K562 (cell line): ENCODE measurements around the gene RPUSD2. TPM values are rescaled to one million over a fixed set of nuclear protein-coding genes. Genes with fewer than 3 reads are reported as not detected.

Experiments used
- ATAC-seq: fragments of 200-7000 bp; cut with Tn5 transposase; 3 replicates; pipeline ENCODE4 v1.9.1; 2020; ENCODE audit warnings: moderate library complexity
- BruUV-seq: library from RNA; stranded (reverse); fragments of 400-500 nt; replicated peaks from 2 replicates; lab custom pipeline; 2021; lab: Mats Ljungman, UMichigan
- CTCF ChIA-PET: fragments of 300-600 bp; formaldehyde crosslinking; extraction: SDS; loops from one replicate; lab custom pipeline; 2021; ENCODE audit warnings: low intra/inter-chr PET ratio; lab: Yijun Ruan, JAX
- POLR2A ChIA-PET: fragments of 300-600, 350-650 bp; sonication (Branson Sonifier 250); formaldehyde crosslinking; extraction: SDS; loops from one replicate; lab custom pipeline; 2021; ENCODE audit warnings: antibody characterized with exemption, inconsistent platforms; lab: Yijun Ruan, JAX
- DNase-seq, 4 experiments: peaks; one replicate each; pipeline versions ENCODE4 v3.0.0 to v3.0.0-alpha.2; 2011 to 2018; ENCODE audit warnings: low spot score in 3 of 4, mixed read lengths in 3 of 4; ENCODE audit errors: extremely low read depth in 1 of 4
- FAIRE-seq: peaks from 2 replicates; lab custom pipeline; 2011; peaks lifted over from hg19 to GRCh38; lab: Jason Lieb, UNC
- H2AFZ ChIP-seq: 2 replicates; pipeline ENCODE4 v1.6.0; 2011; ENCODE audit warnings: low read depth, low read length, control low read depth, inconsistent platforms
- H3K27ac ChIP-seq: fragments of 200-600 bp; 3 replicates; pipeline ENCODE4 v1.8.0; 2011; ENCODE audit warnings: low read depth, mild to moderate bottlenecking, control low read depth, inconsistent platforms, low read length, moderate library complexity, mixed read lengths; ENCODE audit errors: extremely low read depth
- H3K27me3 ChIP-seq, 2 experiments: fragments of 300-600 bp in 1 of 2; 2 replicates in 1 of 2; 3 replicates in 1 of 2; pipeline versions ENCODE4 v1.6.0 to v1.8.0; 2011; ENCODE audit warnings: inconsistent platforms in 2 of 2, low read length in 2 of 2, mild to moderate bottlenecking in 1 of 2, mixed read lengths in 1 of 2, moderate library complexity in 1 of 2; ENCODE audit not compliant: control insufficient read depth in 2 of 2, insufficient read depth in 2 of 2
- H3K36me3 ChIP-seq: fragments of 300-600 bp; 3 replicates; pipeline ENCODE4 v1.8.0; 2011; ENCODE audit warnings: mild to moderate bottlenecking, low read length, inconsistent platforms; ENCODE audit not compliant: control insufficient read depth, insufficient read depth
- H3K4me1 ChIP-seq, 2 experiments: fragments of 200-600 bp in 1 of 2; replicated peaks in 1 of 2; 2 replicates in 1 of 2; 3 replicates in 1 of 2; pipeline versions ENCODE4 v1.5.1 to v1.8.0; 2011; ENCODE audit warnings: inconsistent platforms in 2 of 2, low read length in 2 of 2, mild to moderate bottlenecking in 1 of 2, mixed read lengths in 1 of 2, moderate library complexity in 1 of 2; ENCODE audit not compliant: control insufficient read depth in 2 of 2, insufficient read depth in 2 of 2
- H3K4me2 ChIP-seq: 2 replicates; pipeline ENCODE4 v1.6.1; 2011; ENCODE audit warnings: low read length, control low read depth, inconsistent platforms, mixed read lengths; ENCODE audit not compliant: insufficient read depth
- H3K4me3 ChIP-seq: fragments of 200-600 bp; sonication (generic), shearing (Covaris generic); 2 replicates; pipeline ENCODE4 v1.5.1; 2016; ENCODE audit warnings: control low read depth, inconsistent platforms
- H3K79me2 ChIP-seq: fragments of 200-600 bp; 3 replicates; pipeline ENCODE4 v1.8.0; 2011; ENCODE audit warnings: low read length, inconsistent platforms; ENCODE audit not compliant: control insufficient read depth, insufficient read depth
- H3K9ac ChIP-seq, 2 experiments: 2 replicates each; pipeline versions ENCODE4 v1.6.0 to v1.6.1; 2011; ENCODE audit warnings: low read depth in 2 of 2, low read length in 2 of 2, control low read depth in 1 of 2, inconsistent platforms in 1 of 2, mild to moderate bottlenecking in 1 of 2, mixed read lengths in 1 of 2; ENCODE audit not compliant: insufficient read depth in 1 of 2
- H3K9me1 ChIP-seq: one replicate; pipeline ENCODE4 v1.6.0; 2011; ENCODE audit warnings: inconsistent platforms, mild to moderate bottlenecking, low read length, moderate library complexity; ENCODE audit not compliant: control insufficient read depth, insufficient read depth
- H3K9me3 ChIP-seq: replicated peaks from 2 replicates; pipeline ENCODE4 v1.5.1; 2011; ENCODE audit warnings: low read depth, low read length, inconsistent platforms; ENCODE audit not compliant: control insufficient read depth, insufficient read depth
- H4K20me1 ChIP-seq: replicated peaks from 2 replicates; pipeline ENCODE4 v1.6.1; 2011; ENCODE audit warnings: low read length, inconsistent platforms, mixed read lengths; ENCODE audit not compliant: control insufficient read depth, insufficient read depth
- POLR2A ChIP-seq: fragments of 450-650 bp; conservative IDR thresholded peaks from 2 replicates; pipeline ENCODE4 v1.6.1; 2016
- ZBTB1 ChIP-seq: sonication (generic); formaldehyde crosslinking; IDR thresholded peaks from 2 replicates; pipeline ENCODE4 v1.8.1; 2023; ENCODE audit warnings: missing genetic modification reagents, low read depth, mild to moderate bottlenecking, borderline replicate concordance
- ZNF644 ChIP-seq: fragments of 200-800 bp; sonication (Bioruptor generic); IDR thresholded peaks from 2 replicates; pipeline ENCODE4 v1.6.1; 2016; ENCODE audit warnings: low read depth, missing genetic modification characterization, missing compliant biosample characterization
- WGBS: fragments of 100-300 bp; shearing (Covaris generic); methylation state at CpG from one replicate; pipeline ENCODE4 v1.1.6; 2016; ENCODE audit warnings: low coverage, mixed read lengths; ENCODE audit not compliant: insufficient coverage; ENCODE audit errors: missing lambda C conversion rate; 5-methylcytosine and 5-hydroxymethylcytosine counted together
- in situ Hi-C: fragments of 300-500 bp; cut with MboI; formaldehyde crosslinking; loops from 4 replicates; pipeline ENCODE4 v1.15.0; 2018; ENCODE audit warnings: inconsistent platforms, mixed read lengths
- intact Hi-C: fragments of 100-400 bp; cut with micrococcal nuclease; formaldehyde crosslinking; loops from 2 replicates; pipeline ENCODE4 v1.14.2; 2022
- polyA plus RNA-seq, 8 experiments: library from polyadenylated mRNA; depleted of rRNA in 4 of 8; stranded (reverse) in 5 of 8; unstranded in 3 of 8; fragments of >200 nt; fragmentation: Nextera tagmentation in 2 of 8; fragmentation: Illumina TruSeq in 1 of 8; extraction: Ambion mirVana in 2 of 8; extraction: Trizol in 1 of 8; gene quantifications; 2 replicates each; pipeline versions ENCODE4 v1.2.1 to v1.2.3, GENCODE V29; 2011 to 2014; ENCODE audit warnings: inconsistent platforms in 1 of 8, missing spikeins in 1 of 8
- total RNA-seq, 7 experiments: library from RNA; depleted of rRNA in 6 of 7; stranded (reverse); fragments of >200 nt in 6 of 7; fragmentation: Illumina TruSeq in 2 of 7; extraction: Trizol in 2 of 7; gene quantifications; 2 replicates each; pipeline versions ENCODE4 v1.2.1 to v1.2.3, GENCODE V29; 2011 to 2021; ENCODE audit warnings: low replicate concordance in 1 of 7
- TF ChIP-seq, protein P1 (sequence below): fragments of 450-650 bp; conservative IDR thresholded peaks from 2 replicates; pipeline ENCODE4 v1.6.1; 2016; ENCODE audit warnings: missing genetic modification characterization, low read depth, mild to moderate bottlenecking, missing compliant biosample characterization, moderate library complexity
- TF ChIP-seq, protein P2 (sequence below): fragments of 150-350 bp; conservative IDR thresholded peaks from 2 replicates; pipeline ENCODE4 v1.6.1; 2014; ENCODE audit warnings: low read length

Gene RPUSD2
- total and polyA plus RNA-seq, 9 of the 15 experiments (the other 6 are each of a cell fraction or from before 2014, with no cell fraction given): 3.7 to 30.2 (median 14.3) TPM

DNA sequence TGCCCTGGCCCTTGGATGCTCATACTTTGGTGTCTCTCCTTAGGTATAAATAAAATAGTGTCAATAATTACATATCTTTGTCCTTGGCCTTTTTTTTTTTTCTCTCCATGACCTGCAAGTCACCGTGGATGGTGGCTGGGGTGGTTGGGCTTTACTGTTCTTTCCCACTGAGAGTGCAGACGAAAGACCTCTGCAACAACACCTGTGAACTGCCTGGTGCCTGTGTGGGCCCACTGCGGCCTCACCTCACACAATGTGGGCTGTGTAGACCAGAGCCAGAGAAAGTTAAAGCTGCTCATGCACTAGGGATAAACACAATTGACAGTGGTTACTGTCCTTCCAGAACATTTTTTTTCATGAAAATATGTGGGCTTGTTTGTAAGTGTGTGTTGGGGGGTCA lies 43.2 kb upstream of the RPUSD2 start:
- in situ Hi-C loops: no loop called here
- no peak for ATAC-seq
- H3K4me1 ChIP-seq: peaks cover 0 to 4% of the 10 kb centered on the region in 2 experiments; a peak in 3 of 5 replicates
- no peak overlapping the region for H2AFZ ChIP-seq
- H3K36me3 ChIP-seq: no peaks in the 10 kb centered on the region
- 44% methylated on average over 3 of the region's 3 CpGs for WGBS
- no peaks in the 10 kb centered on the region for H3K9me3 ChIP-seq
- no peaks in the 10 kb centered on the region for H3K9me1 ChIP-seq
- TF ChIP-seq POLR2A (no peak), ZNF644 (no peak), ZBTB1 (CRISPR knock-in tag) (no peak)
- TF ChIP-seq, protein P1, sequence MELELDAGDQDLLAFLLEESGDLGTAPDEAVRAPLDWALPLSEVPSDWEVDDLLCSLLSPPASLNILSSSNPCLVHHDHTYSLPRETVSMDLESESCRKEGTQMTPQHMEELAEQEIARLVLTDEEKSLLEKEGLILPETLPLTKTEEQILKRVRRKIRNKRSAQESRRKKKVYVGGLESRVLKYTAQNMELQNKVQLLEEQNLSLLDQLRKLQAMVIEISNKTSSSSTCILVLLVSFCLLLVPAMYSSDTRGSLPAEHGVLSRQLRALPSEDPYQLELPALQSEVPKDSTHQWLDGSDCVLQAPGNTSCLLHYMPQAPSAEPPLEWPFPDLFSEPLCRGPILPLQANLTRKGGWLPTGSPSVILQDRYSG (tag): no peak
- TF ChIP-seq, protein P2, sequence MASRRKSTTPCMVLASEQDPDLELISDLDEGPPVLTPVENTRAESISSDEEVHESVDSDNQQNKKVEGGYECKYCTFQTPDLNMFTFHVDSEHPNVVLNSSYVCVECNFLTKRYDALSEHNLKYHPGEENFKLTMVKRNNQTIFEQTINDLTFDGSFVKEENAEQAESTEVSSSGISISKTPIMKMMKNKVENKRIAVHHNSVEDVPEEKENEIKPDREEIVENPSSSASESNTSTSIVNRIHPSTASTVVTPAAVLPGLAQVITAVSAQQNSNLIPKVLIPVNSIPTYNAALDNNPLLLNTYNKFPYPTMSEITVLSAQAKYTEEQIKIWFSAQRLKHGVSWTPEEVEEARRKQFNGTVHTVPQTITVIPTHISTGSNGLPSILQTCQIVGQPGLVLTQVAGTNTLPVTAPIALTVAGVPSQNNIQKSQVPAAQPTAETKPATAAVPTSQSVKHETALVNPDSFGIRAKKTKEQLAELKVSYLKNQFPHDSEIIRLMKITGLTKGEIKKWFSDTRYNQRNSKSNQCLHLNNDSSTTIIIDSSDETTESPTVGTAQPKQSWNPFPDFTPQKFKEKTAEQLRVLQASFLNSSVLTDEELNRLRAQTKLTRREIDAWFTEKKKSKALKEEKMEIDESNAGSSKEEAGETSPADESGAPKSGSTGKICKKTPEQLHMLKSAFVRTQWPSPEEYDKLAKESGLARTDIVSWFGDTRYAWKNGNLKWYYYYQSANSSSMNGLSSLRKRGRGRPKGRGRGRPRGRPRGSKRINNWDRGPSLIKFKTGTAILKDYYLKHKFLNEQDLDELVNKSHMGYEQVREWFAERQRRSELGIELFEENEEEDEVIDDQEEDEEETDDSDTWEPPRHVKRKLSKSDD: no peak
- TF ChIP-seq, all 486 proteins: peak for 0
- H3K27ac ChIP-seq: no peak overlapping the region
- CTCF ChIA-PET: no interaction called here
- H3K79me2 ChIP-seq: no peaks in the 10 kb centered on the region
- POLR2A ChIA-PET: interaction anchor here (1.2 kb wide), 1 partner anchor 10 kb away, joined by 3 read pairs; no protein-coding TSS in a partner anchor
- intact Hi-C loops: no loop called here
- no peak overlapping the region for H3K4me2 ChIP-seq
- FAIRE-seq: no peak
- H3K27me3 ChIP-seq: no peaks in the 10 kb centered on the region
- H3K9ac ChIP-seq: no peak overlapping the region
- H3K4me3 ChIP-seq: no peak overlapping the region
- no peaks in the 10 kb centered on the region for H4K20me1 ChIP-seq
- no TSS peak for BruUV-seq
- DNase-seq: no peak
